DND-41 (cell line): ENCODE measurements around the gene CCDC178.

Source experiments
- EZH2 ChIP-seq: IDR thresholded peaks from 3 replicates; pipeline ENCODE4 v1.6.1; 2012; ENCODE audit warnings: borderline replicate concordance, low read depth, mild to moderate bottlenecking, moderate library complexity, low read length, inconsistent platforms; ENCODE audit not compliant: severe bottlenecking
- TF ChIP-seq, protein P1 (sequence below): IDR thresholded peaks from 2 replicates; pipeline ENCODE4 v1.5.1; 2012; ENCODE audit warnings: borderline replicate concordance, low read length, moderate library complexity, mild to moderate bottlenecking; ENCODE audit not compliant: poor library complexity, severe bottlenecking; ENCODE audit errors: extremely low read depth

DNA sequence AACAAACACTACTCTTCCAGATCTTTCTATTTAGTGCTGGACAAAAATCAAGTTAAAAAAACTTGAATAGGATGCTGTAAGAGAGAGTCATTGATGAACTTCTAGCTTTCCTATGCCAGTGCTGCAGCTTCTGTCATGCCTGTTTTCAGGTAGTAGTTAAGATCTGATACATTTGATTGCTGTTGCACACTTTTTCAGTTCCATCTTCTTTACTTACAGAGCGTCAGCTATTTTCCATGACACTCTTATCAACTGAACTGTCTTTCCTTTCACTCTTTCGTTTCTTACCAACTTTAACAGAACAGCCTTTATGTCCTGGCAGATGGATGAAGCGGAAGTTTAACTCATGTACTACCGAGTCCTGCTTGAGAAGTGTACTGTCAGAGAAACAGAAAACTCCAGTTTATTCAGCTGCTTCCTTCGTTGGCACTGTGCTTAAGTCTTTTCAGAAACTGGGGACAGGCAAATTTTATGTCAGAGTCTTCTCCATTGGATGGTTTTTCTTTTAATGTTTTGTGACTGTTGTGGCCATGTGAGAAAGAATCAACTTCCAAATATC, 521.8 kb downstream of the CCDC178 start:
- TF ChIP-seq, protein P1, sequence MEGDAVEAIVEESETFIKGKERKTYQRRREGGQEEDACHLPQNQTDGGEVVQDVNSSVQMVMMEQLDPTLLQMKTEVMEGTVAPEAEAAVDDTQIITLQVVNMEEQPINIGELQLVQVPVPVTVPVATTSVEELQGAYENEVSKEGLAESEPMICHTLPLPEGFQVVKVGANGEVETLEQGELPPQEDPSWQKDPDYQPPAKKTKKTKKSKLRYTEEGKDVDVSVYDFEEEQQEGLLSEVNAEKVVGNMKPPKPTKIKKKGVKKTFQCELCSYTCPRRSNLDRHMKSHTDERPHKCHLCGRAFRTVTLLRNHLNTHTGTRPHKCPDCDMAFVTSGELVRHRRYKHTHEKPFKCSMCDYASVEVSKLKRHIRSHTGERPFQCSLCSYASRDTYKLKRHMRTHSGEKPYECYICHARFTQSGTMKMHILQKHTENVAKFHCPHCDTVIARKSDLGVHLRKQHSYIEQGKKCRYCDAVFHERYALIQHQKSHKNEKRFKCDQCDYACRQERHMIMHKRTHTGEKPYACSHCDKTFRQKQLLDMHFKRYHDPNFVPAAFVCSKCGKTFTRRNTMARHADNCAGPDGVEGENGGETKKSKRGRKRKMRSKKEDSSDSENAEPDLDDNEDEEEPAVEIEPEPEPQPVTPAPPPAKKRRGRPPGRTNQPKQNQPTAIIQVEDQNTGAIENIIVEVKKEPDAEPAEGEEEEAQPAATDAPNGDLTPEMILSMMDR: no peak
- no peak for TF ChIP-seq EZH2
